HCT116 (cell line): Measurements from ENCODE around the gene NTHL1. TPM values are rescaled to one million over a fixed set of nuclear protein-coding genes. Genes with fewer than 3 reads are reported as not detected.
A peak's percentile ranks its signal among the peaks of the same experiment; 100 is the strongest.

Experiments used
- ATAC-seq: fragments of 200-7000 bp; cut with Tn5 transposase; 2 replicates; pipeline ENCODE4 v1.9.1; 2020; ENCODE audit warnings: mild to moderate bottlenecking, moderate library complexity
- BruUV-seq: library from RNA; stranded (reverse); fragments of 400-500 nt; replicated peaks from 2 replicates; lab custom pipeline; 2021; lab: Mats Ljungman, UMichigan
- CTCF ChIA-PET: fragments of 300-600 bp; sonication (Branson Sonifier 250); formaldehyde crosslinking; loops from one replicate; lab custom pipeline; 2021; ENCODE audit warnings: antibody characterized with exemption; lab: Charles Lee
- POLR2A ChIA-PET: fragments of 300-600, 350-600 bp; sonication (Branson Sonifier 250); formaldehyde crosslinking; loops from one replicate; lab custom pipeline; 2021; ENCODE audit warnings: antibody characterized with exemption; lab: Charles Lee
- RAD21 ChIA-PET, 2 experiments: fragments of 300-600 bp; sonication (Branson Sonifier 250); formaldehyde crosslinking; loops; one replicate each; lab custom pipeline; 2023; ENCODE audit warnings: low total read pairs in 2 of 2; ENCODE audit not compliant: uncharacterized antibody in 2 of 2, unreplicated experiment in 2 of 2, low non-redundant PET in 1 of 2; lab: Charles Lee
- DNase-seq: peaks from one replicate; pipeline ENCODE4 v3.0.0-alpha.2; 2010; ENCODE audit warnings: low read depth, low spot score
- H2AFZ ChIP-seq: fragments of 200-600 bp; shearing (Covaris generic), sonication (generic); 2 replicates; pipeline ENCODE4 v1.6.1; 2017; ENCODE audit warnings: low read depth, mixed run types, mixed read lengths, antibody characterized with exemption, low read length; ENCODE audit not compliant: poor library complexity, severe bottlenecking
- H3K27ac ChIP-seq: 2 replicates; pipeline ENCODE4 v1.5.1; 2012; ENCODE audit warnings: low read depth, low read length
- H3K27me3 ChIP-seq: fragments of 200-600 bp; sonication (generic); 2 replicates; pipeline ENCODE4 v1.6.1; 2016; ENCODE audit warnings: mixed run types, low read length, mixed read lengths; ENCODE audit not compliant: insufficient read depth
- H3K36me3 ChIP-seq, 2 experiments: fragments of 200-500 bp in 1 of 2; fragments of 200-600 bp in 1 of 2; sonication (Bioruptor generic) in 1 of 2; sonication (generic) in 1 of 2; 2 replicates each; pipeline versions ENCODE4 v1.5.1 to v1.6.1; 2014 to 2016; ENCODE audit warnings: low read length in 2 of 2, inconsistent platforms in 1 of 2, mixed read lengths in 1 of 2, mixed run types in 1 of 2; ENCODE audit not compliant: insufficient read depth in 2 of 2, control insufficient read depth in 1 of 2
- H3K4me1 ChIP-seq, 2 experiments: fragments of 200-600 bp in 1 of 2; sonication (generic) in 1 of 2; 2 replicates each; pipeline versions ENCODE4 v1.5.1 to v1.6.1; 2012 to 2017; ENCODE audit warnings: low read length in 2 of 2, inconsistent platforms in 1 of 2, mild to moderate bottlenecking in 1 of 2, mixed read lengths in 1 of 2, mixed run types in 1 of 2, moderate library complexity in 1 of 2; ENCODE audit not compliant: insufficient read depth in 2 of 2, control insufficient read depth in 1 of 2
- H3K4me2 ChIP-seq: fragments of 200-600 bp; sonication (generic); 2 replicates; pipeline ENCODE4 v1.6.1; 2017; ENCODE audit warnings: mixed run types, low read length, mixed read lengths
- H3K4me3 ChIP-seq, 2 experiments: fragments of 200-600 bp in 1 of 2; sonication (generic) in 1 of 2; replicated peaks in 1 of 2; 2 replicates each; pipeline ENCODE4 v1.5.1; 2011 to 2016; ENCODE audit warnings: low read length in 2 of 2, control low read depth in 1 of 2, low read depth in 1 of 2, mild to moderate bottlenecking in 1 of 2, mixed read lengths in 1 of 2, mixed run types in 1 of 2
- H3K79me2 ChIP-seq: fragments of 200-600 bp; sonication (generic); 2 replicates; pipeline ENCODE4 v1.6.1; 2017; ENCODE audit warnings: mild to moderate bottlenecking, mixed run types, low read length, moderate library complexity, mixed read lengths; ENCODE audit not compliant: insufficient read depth
- H3K9ac ChIP-seq: fragments of 200-600 bp; sonication (generic); 2 replicates; pipeline ENCODE4 v1.6.1; 2016; ENCODE audit warnings: low read length, mixed read lengths
- H3K9me2 ChIP-seq: fragments of 200-600 bp; sonication (generic), shearing (Covaris generic); 2 replicates; pipeline ENCODE4 v1.6.1; 2017; ENCODE audit warnings: mixed run types, mild to moderate bottlenecking, moderate library complexity; ENCODE audit not compliant: insufficient read depth
- H3K9me3 ChIP-seq, 2 experiments: fragments of 200-500 bp in 1 of 2; fragments of 200-600 bp in 1 of 2; sonication (Bioruptor generic) in 1 of 2; sonication (generic) in 1 of 2; 2 replicates each; pipeline ENCODE4 v1.6.1; 2014 to 2017; ENCODE audit warnings: low read length in 2 of 2, mixed read lengths in 2 of 2, inconsistent platforms in 1 of 2, low read depth in 1 of 2, mild to moderate bottlenecking in 1 of 2, mixed run types in 1 of 2, moderate library complexity in 1 of 2; ENCODE audit not compliant: control insufficient read depth in 1 of 2, insufficient read depth in 1 of 2
- H4K20me1 ChIP-seq: fragments of 200-600 bp; sonication (generic), shearing (Covaris generic); 2 replicates; pipeline ENCODE4 v1.6.1; 2017; ENCODE audit warnings: mixed run types, mild to moderate bottlenecking, moderate library complexity; ENCODE audit not compliant: insufficient read depth
- ATF3 ChIP-seq: IDR thresholded peaks from 2 replicates; pipeline ENCODE4 v1.6.1; 2012
- CEBPB ChIP-seq: IDR thresholded peaks from 2 replicates; pipeline ENCODE4 v1.6.1; 2012; ENCODE audit warnings: low read depth
- ELF1 ChIP-seq: IDR thresholded peaks from 2 replicates; pipeline ENCODE4 v1.6.1; 2012; ENCODE audit warnings: low read depth, borderline replicate concordance
- EZH2 ChIP-seq: fragments of 200-600 bp; sonication (generic); IDR thresholded peaks from 2 replicates; pipeline ENCODE4 v1.6.1; 2017; ENCODE audit warnings: antibody characterized with exemption, mixed run types
- EZH2phosphoT487 ChIP-seq: fragments of 200-600 bp; IDR thresholded peaks from 2 replicates; pipeline ENCODE4 v1.6.1; 2018; ENCODE audit warnings: antibody characterized with exemption, borderline replicate concordance
- FOSL1 ChIP-seq: IDR thresholded peaks from 2 replicates; pipeline ENCODE4 v1.6.1; 2012; ENCODE audit warnings: low read depth
- MAX ChIP-seq: IDR thresholded peaks from 2 replicates; pipeline ENCODE4 v1.6.1; 2012
- POLR2A ChIP-seq: IDR thresholded peaks from 2 replicates; pipeline ENCODE4 v1.7.0; 2011; ENCODE audit warnings: borderline replicate concordance; ENCODE audit not compliant: insufficient read depth, insufficient read length; ENCODE audit errors: extremely low read depth
- RAD21 ChIP-seq: IDR thresholded peaks from 2 replicates; pipeline ENCODE4 v1.6.1; 2012; ENCODE audit warnings: low read depth, mild to moderate bottlenecking
- REST ChIP-seq: IDR thresholded peaks from 2 replicates; pipeline ENCODE4 v1.6.1; 2012; ENCODE audit warnings: low read depth
- SIN3A ChIP-seq: IDR thresholded peaks from 2 replicates; pipeline ENCODE4 v1.6.1; 2012; ENCODE audit warnings: low read depth
- SP1 ChIP-seq: IDR thresholded peaks from 2 replicates; pipeline ENCODE4 v1.6.1; 2012; ENCODE audit warnings: low read depth
- SRF ChIP-seq: IDR thresholded peaks from 2 replicates; pipeline ENCODE4 v1.6.1; 2012; ENCODE audit warnings: low read depth
- TCF7L2 ChIP-seq: IDR thresholded peaks from 2 replicates; pipeline ENCODE4 v1.7.0; 2011; ENCODE audit warnings: borderline replicate concordance, inconsistent platforms; ENCODE audit not compliant: insufficient read depth, insufficient read length; ENCODE audit errors: extremely low read depth
- YY1 ChIP-seq: IDR thresholded peaks from 2 replicates; pipeline ENCODE4 v1.6.1; 2011; ENCODE audit warnings: low read length, low read depth, moderate library complexity, mild to moderate bottlenecking; ENCODE audit not compliant: insufficient replicate concordance; ENCODE audit errors: extremely low read depth
- ZBTB33 ChIP-seq: IDR thresholded peaks from 2 replicates; pipeline ENCODE4 v1.6.1; 2011; ENCODE audit warnings: mild to moderate bottlenecking, low read length, moderate library complexity; ENCODE audit not compliant: insufficient replicate concordance; ENCODE audit errors: extremely low read depth
- ZFX ChIP-seq: fragments of 450-650 bp; IDR thresholded peaks from 2 replicates; pipeline ENCODE4 v1.6.1; 2017
- ZNF274 ChIP-seq: fragments of 200-500 bp; sonication (Bioruptor generic); IDR thresholded peaks from 2 replicates; pipeline ENCODE4 v1.6.1; 2014; ENCODE audit warnings: mild to moderate bottlenecking, low read depth, low read length, inconsistent platforms
- intact Hi-C: fragments of 100-400 bp; cut with micrococcal nuclease; formaldehyde crosslinking; loops from 2 replicates; pipeline ENCODE4 v1.10.0; 2022
- total RNA-seq: library from RNA; stranded (reverse); gene quantifications from one replicate; pipeline ENCODE4 v1.2.1, GENCODE V29; 2021; ENCODE audit not compliant: unreplicated experiment

Gene NTHL1
- total RNA-seq, 1 experiment from 2014 or later, result 40.1 TPM

GRCh38 chr16:2035431-2036199 lies 12.0 kb downstream of the NTHL1 start:
- Histone ChIP-seq H3K79me2 (no peaks in the 10 kb centered on the region), H3K4me1 (peaks cover 0 to 10% of the 10 kb centered on the region in 2 experiments; a peak in 1 of 4 replicates), H2AFZ (no peak overlapping the region), H3K27me3 (no peaks in the 10 kb centered on the region), H3K27ac (peak overlapping the region; percentile 26; the same call in 1 of the 2 replicates), H3K9me3 (no peaks in the 10 kb centered on the region), H4K20me1 (no peaks in the 10 kb centered on the region), H3K4me3 (no peak overlapping the region), H3K4me2 (no peak overlapping the region), H3K36me3 (no peaks in the 10 kb centered on the region), H3K9me2 (no peaks in the 10 kb centered on the region), H3K9ac (no peak overlapping the region)
- DNase-seq, result no peak
- POLR2A ChIA-PET, result no interaction called here
- RAD21 ChIA-PET, result no interaction called here
- CTCF ChIA-PET, result no interaction called here
- intact Hi-C loops, result no loop called here
- no peak for TF ChIP-seq CEBPB
- no peak for TF ChIP-seq POLR2A
- no peak for TF ChIP-seq ATF3
- no peak for TF ChIP-seq ELF1
- TF ChIP-seq EZH2phosphoT487, result no peak
- no peak for TF ChIP-seq MAX
- TF ChIP-seq RAD21, result no peak
- no peak for TF ChIP-seq SRF
- TF ChIP-seq ZFX, result no peak
- no peak for TF ChIP-seq EZH2
- no peak for TF ChIP-seq SIN3A
- TF ChIP-seq SP1, result no peak
- TF ChIP-seq FOSL1, result no peak
- no peak for TF ChIP-seq ZBTB33
- no peak for TF ChIP-seq YY1
- no peak for TF ChIP-seq TCF7L2
- no peak for TF ChIP-seq ZNF274
- no peak for TF ChIP-seq REST
- ATAC-seq, result no peak
- BruUV-seq, result no TSS peak
